CD4-positive, alpha-beta T cell treated with Interleukin-4 for 4 hours (primary cell): ENCODE measurements around the gene SHMT1.

ENCODE experiments used
- DNase-seq: peaks from one replicate; pipeline ENCODE4 v3.0.0-alpha.2; 2020

SHMT1 gene

DNA sequence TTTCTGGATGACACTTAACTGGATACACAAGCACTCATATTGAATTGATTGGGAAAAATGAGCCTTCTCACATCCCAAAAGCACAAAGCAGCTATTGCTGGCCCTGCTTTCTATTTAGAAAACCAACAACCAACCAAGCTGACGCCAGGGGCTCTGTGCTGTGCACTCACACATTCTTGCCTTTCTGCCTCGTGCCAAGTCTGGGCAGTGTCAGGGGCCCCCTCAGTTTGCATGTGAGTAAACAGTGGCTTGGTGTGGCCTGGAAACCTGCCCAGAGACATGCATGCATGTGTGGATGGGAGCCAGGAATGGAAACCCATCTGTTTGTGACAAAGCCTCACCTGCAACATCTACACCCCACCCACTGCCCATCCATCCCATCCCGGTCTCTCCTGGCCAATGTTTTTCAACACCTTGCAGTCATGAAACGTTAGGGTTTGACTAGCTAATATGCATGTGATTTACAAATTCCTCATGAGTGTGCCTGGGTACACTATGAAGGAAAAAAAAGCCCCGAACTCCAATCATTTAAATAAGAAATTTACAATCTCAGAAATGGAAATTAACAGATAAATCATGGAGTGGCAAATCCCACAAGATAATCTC, 82.5 kb downstream of the SHMT1 start:
- DNase-seq = no peak

DNA sequence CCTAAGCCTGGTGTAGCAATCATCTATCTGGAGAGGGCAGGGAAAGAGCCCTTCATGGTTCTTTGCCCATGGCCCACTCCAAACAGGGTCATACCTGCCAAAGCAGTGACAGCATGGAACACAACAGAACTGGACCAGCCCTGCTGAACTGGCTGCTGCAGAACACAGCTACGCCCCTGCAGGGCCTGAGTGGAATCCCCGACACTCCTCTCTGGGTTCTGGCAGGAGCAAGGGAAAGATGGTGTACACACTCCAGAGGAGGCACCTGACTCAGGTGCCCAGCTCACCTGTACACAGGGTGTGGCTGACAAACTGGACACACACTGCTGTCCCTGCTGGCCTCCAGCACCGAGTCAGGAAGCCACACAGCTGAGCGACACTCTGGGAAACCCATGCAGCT, 83.1 kb downstream of the SHMT1 start:
- DNase-seq = no peak

DNA sequence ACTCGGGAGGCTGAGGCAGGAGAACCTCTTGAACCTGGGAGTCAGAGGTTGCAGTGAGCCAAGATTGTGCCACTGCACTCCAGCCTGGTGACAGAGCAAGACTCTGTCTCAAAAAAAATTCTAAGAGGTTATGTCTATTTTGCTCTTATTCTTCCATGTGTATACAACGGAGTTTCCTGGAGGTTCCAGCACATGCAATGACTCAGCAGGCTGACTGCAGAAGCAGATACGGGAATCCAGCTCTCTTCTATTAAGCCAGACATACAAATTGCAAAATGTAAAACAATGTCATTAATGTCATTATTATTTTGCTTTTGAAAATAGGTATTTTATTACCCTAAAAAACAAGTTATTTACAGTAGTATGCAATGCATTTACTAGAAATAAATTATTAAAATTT, 84.5 kb downstream of the SHMT1 start:
- DNase-seq = no peak
